ENCODE measurements around the gene ZKSCAN7.

Gene ZKSCAN7

DNA sequence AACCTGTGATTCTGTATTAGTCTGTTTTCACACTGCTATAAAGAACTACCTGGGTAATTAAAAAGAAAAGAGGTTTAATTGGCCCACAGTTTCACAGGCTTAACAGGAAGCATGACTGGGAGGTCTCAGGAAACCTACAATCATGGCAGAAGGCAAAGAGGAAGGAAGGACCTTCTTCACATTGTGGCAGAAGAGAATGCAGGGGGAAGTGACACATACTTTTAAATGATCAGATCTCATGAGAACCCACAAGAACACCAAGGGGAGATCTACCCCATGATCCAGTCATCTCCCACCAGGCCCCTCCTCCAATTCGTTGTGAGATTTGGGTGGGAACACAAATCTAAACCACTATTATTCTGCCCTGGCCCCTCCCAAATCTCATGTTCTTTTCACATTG lies 6.1 kb downstream of the ZKSCAN7 start:
- TF ChIP-seq, protein P1, sequence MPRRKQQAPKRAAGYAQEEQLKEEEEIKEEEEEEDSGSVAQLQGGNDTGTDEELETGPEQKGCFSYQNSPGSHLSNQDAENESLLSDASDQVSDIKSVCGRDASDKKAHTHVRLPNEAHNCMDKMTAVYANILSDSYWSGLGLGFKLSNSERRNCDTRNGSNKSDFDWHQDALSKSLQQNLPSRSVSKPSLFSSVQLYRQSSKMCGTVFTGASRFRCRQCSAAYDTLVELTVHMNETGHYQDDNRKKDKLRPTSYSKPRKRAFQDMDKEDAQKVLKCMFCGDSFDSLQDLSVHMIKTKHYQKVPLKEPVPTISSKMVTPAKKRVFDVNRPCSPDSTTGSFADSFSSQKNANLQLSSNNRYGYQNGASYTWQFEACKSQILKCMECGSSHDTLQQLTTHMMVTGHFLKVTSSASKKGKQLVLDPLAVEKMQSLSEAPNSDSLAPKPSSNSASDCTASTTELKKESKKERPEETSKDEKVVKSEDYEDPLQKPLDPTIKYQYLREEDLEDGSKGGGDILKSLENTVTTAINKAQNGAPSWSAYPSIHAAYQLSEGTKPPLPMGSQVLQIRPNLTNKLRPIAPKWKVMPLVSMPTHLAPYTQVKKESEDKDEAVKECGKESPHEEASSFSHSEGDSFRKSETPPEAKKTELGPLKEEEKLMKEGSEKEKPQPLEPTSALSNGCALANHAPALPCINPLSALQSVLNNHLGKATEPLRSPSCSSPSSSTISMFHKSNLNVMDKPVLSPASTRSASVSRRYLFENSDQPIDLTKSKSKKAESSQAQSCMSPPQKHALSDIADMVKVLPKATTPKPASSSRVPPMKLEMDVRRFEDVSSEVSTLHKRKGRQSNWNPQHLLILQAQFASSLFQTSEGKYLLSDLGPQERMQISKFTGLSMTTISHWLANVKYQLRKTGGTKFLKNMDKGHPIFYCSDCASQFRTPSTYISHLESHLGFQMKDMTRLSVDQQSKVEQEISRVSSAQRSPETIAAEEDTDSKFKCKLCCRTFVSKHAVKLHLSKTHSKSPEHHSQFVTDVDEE (CRISPR knock-in tag; IDR thresholded peaks at IDR 0.05): no peak
- TF ChIP-seq BACH2 (CRISPR knock-in tag; IDR thresholded peaks at IDR 0.05; ENCODE audit: borderline replicate concordance) (no peak), ZFP30 (CRISPR knock-in tag; IDR thresholded peaks at IDR 0.05) (no peak), ZFP3 (CRISPR knock-in tag; IDR thresholded peaks at IDR 0.05) (no peak), TCF4 (CRISPR knock-in tag; IDR thresholded peaks at IDR 0.05; ENCODE audit: borderline replicate concordance) (no peak), ISL1 (CRISPR knock-in tag; IDR thresholded peaks at IDR 0.05) (no peak), SNAI2 (CRISPR knock-in tag; IDR thresholded peaks at IDR 0.05) (no peak), GLIS3 (CRISPR knock-in tag; IDR thresholded peaks at IDR 0.05) (no peak), ZNF565 (CRISPR knock-in tag; conservative IDR thresholded peaks at IDR 0.05; ENCODE audit: low read depth) (no peak), ZNF70 (CRISPR knock-in tag; IDR thresholded peaks at IDR 0.05) (no peak), ZNF8 (CRISPR knock-in tag; IDR thresholded peaks at IDR 0.05) (no peak), CSDC2 (CRISPR knock-in tag; IDR thresholded peaks at IDR 0.05) (no peak), ARNTL (CRISPR knock-in tag; IDR thresholded peaks at IDR 0.05; ENCODE audit: borderline replicate concordance, low read depth) (no peak), RARB (CRISPR knock-in tag; IDR thresholded peaks at IDR 0.05) (no peak)
- TF ChIP-seq, protein P2, sequence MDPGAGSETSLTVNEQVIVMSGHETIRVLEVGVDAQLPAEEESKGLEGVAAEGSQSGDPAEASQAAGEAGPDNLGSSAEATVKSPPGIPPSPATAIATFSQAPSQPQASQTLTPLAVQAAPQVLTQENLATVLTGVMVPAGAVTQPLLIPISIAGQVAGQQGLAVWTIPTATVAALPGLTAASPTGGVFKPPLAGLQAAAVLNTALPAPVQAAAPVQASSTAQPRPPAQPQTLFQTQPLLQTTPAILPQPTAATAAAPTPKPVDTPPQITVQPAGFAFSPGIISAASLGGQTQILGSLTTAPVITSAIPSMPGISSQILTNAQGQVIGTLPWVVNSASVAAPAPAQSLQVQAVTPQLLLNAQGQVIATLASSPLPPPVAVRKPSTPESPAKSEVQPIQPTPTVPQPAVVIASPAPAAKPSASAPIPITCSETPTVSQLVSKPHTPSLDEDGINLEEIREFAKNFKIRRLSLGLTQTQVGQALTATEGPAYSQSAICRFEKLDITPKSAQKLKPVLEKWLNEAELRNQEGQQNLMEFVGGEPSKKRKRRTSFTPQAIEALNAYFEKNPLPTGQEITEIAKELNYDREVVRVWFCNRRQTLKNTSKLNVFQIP (CRISPR knock-in tag; IDR thresholded peaks at IDR 0.05; ENCODE audit: borderline replicate concordance, low read depth): no peak
- TF ChIP-seq, protein P3, sequence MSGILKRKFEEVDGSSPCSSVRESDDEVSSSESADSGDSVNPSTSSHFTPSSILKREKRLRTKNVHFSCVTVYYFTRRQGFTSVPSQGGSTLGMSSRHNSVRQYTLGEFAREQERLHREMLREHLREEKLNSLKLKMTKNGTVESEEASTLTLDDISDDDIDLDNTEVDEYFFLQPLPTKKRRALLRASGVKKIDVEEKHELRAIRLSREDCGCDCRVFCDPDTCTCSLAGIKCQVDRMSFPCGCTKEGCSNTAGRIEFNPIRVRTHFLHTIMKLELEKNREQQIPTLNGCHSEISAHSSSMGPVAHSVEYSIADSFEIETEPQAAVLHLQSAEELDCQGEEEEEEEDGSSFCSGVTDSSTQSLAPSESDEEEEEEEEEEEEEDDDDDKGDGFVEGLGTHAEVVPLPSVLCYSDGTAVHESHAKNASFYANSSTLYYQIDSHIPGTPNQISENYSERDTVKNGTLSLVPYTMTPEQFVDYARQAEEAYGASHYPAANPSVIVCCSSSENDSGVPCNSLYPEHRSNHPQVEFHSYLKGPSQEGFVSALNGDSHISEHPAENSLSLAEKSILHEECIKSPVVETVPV (CRISPR knock-in tag; IDR thresholded peaks at IDR 0.05): no peak
- ATAC-seq: no peak

DNA sequence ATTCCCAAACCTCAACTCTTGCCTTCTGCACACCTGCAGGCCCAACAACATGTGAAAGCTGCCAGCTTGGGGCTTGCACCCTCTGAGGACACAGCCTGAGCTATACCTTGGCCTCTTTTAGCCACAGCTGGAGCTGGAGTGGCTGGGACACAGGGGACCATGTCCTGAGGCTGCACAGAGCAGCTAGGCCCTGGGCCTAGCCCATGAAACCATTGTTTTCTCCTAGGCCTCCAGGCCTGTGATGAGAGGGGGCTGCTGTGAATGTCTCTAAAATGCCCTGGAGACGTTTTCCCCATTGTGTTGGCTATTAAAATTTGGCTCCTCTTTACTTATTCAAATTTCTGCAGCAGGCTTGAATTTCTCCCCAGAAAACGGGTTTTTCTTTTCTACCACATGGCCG lies 7.2 kb downstream of the ZKSCAN7 start:
- no peak for TF ChIP-seq BACH2 (CRISPR knock-in tag; IDR thresholded peaks at IDR 0.05; ENCODE audit: borderline replicate concordance)
- TF ChIP-seq, protein P4, sequence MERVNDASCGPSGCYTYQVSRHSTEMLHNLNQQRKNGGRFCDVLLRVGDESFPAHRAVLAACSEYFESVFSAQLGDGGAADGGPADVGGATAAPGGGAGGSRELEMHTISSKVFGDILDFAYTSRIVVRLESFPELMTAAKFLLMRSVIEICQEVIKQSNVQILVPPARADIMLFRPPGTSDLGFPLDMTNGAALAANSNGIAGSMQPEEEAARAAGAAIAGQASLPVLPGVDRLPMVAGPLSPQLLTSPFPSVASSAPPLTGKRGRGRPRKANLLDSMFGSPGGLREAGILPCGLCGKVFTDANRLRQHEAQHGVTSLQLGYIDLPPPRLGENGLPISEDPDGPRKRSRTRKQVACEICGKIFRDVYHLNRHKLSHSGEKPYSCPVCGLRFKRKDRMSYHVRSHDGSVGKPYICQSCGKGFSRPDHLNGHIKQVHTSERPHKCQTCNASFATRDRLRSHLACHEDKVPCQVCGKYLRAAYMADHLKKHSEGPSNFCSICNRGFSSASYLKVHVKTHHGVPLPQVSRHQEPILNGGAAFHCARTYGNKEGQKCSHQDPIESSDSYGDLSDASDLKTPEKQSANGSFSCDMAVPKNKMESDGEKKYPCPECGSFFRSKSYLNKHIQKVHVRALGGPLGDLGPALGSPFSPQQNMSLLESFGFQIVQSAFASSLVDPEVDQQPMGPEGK (CRISPR knock-in tag; IDR thresholded peaks at IDR 0.05; ENCODE audit: borderline replicate concordance): no peak
- no peak for TF ChIP-seq GLIS3 (CRISPR knock-in tag; IDR thresholded peaks at IDR 0.05)
- no peak for TF ChIP-seq RARB (CRISPR knock-in tag; IDR thresholded peaks at IDR 0.05)
- TF ChIP-seq, protein P5, sequence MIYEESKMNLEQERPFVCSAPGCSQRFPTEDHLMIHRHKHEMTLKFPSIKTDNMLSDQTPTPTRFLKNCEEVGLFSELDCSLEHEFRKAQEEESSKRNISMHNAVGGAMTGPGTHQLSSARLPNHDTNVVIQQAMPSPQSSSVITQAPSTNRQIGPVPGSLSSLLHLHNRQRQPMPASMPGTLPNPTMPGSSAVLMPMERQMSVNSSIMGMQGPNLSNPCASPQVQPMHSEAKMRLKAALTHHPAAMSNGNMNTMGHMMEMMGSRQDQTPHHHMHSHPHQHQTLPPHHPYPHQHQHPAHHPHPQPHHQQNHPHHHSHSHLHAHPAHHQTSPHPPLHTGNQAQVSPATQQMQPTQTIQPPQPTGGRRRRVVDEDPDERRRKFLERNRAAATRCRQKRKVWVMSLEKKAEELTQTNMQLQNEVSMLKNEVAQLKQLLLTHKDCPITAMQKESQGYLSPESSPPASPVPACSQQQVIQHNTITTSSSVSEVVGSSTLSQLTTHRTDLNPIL (CRISPR knock-in tag; IDR thresholded peaks at IDR 0.05; ENCODE audit: low read depth): no peak
- TF ChIP-seq ZFP3 (CRISPR knock-in tag; IDR thresholded peaks at IDR 0.05): no peak
- TF ChIP-seq ESRRG (CRISPR knock-in tag; IDR thresholded peaks at IDR 0.05): no peak
- no peak for TF ChIP-seq ZNF8 (CRISPR knock-in tag; IDR thresholded peaks at IDR 0.05)
- no peak for TF ChIP-seq ARNTL (CRISPR knock-in tag; IDR thresholded peaks at IDR 0.05; ENCODE audit: borderline replicate concordance, low read depth)
- no peak for TF ChIP-seq TOX (CRISPR knock-in tag; IDR thresholded peaks at IDR 0.05; ENCODE audit: borderline replicate concordance)
- no peak for TF ChIP-seq ZC3H10 (CRISPR knock-in tag; IDR thresholded peaks at IDR 0.05)
- no peak for TF ChIP-seq ISL1 (CRISPR knock-in tag; IDR thresholded peaks at IDR 0.05)
- no peak for TF ChIP-seq SNAI2 (CRISPR knock-in tag; IDR thresholded peaks at IDR 0.05)
- TF ChIP-seq PPARA (CRISPR knock-in tag; IDR thresholded peaks at IDR 0.05; ENCODE audit: borderline replicate concordance): no peak
- TF ChIP-seq ZFP30 (CRISPR knock-in tag; IDR thresholded peaks at IDR 0.05): no peak
- TF ChIP-seq, protein P3 (CRISPR knock-in tag; IDR thresholded peaks at IDR 0.05): no peak
- TF ChIP-seq, protein P2 (CRISPR knock-in tag; IDR thresholded peaks at IDR 0.05; ENCODE audit: borderline replicate concordance, low read depth): no peak
- ATAC-seq: no peak

All from SK-N-SH treated with all-trans-retinoic acid at 6 μM for 48 hours (cell line).